Testis (tissue), 2 donors: ENCODE measurements around the gene RHNO1.

Source experiments
- CTCF ChIP-seq, 3 experiments: fragments of 450-650 bp in 2 of 3; fragments of 200-600 bp in 1 of 3; sonication (generic) in 1 of 3; IDR thresholded peaks; one replicate each; pipeline ENCODE4 v1.5.1; 2016 to 2019; ENCODE audit warnings: antibody characterized with exemption in 3 of 3, mild to moderate bottlenecking in 2 of 3, moderate library complexity in 1 of 3
- POLR2A ChIP-seq: fragments of 450-650 bp; IDR thresholded peaks from one replicate; pipeline ENCODE4 v1.6.1; 2017; ENCODE audit warnings: antibody characterized with exemption, mild to moderate bottlenecking, moderate library complexity

GRCh38 chr12:2925322-2925995 lies 48.4 kb downstream of the RHNO1 start:
- TF ChIP-seq CTCF (IDR thresholded peaks at IDR 0.05) (no peak), POLR2A (no peak)
